Astrocyte (in vitro differentiated cells and primary cell): ENCODE data around the gene PLEKHA8.

Source experiments
- CTCF ChIP-seq: IDR thresholded peaks from 2 replicates; pipeline ENCODE4 v1.5.1; 2011; ENCODE audit warnings: low read depth, mild to moderate bottlenecking, inconsistent platforms, low read length, moderate library complexity; ENCODE audit not compliant: insufficient read depth
- EZH2 ChIP-seq: IDR thresholded peaks from 2 replicates; pipeline ENCODE4 v1.6.1; 2012; ENCODE audit warnings: mild to moderate bottlenecking, low read length, inconsistent platforms; ENCODE audit not compliant: insufficient read depth

- TF ChIP-seq CTCF (no peak), EZH2 (no peak)
Measured at GRCh38 chr7:30175180-30175579, 147.0 kb downstream of the PLEKHA8 start.
